Endothelial cell of umbilical vein (primary cell): ENCODE measurements around the gene GARIN5A. TPM values are rescaled to one million over a fixed set of nuclear protein-coding genes. Genes with fewer than 3 reads are reported as not detected.

Experiments used
- BruUV-seq: library from RNA; stranded (reverse); fragments of 400-500 nt; replicated peaks from 2 replicates; lab custom pipeline; 2021; lab: Mats Ljungman, UMichigan
- CTCF ChIA-PET: fragments of 300-600, 350-600 bp; sonication (Branson Sonifier 250); formaldehyde crosslinking; loops from one replicate; lab custom pipeline; 2021; ENCODE audit warnings: antibody characterized with exemption, inconsistent platforms; lab: Charles Lee
- POLR2A ChIA-PET: fragments of 300-600, 350-600 bp; sonication (Branson Sonifier 250); formaldehyde crosslinking; loops from one replicate; lab custom pipeline; 2021; ENCODE audit warnings: antibody characterized with exemption, inconsistent platforms; lab: Charles Lee
- DNase-seq: peaks from one replicate; pipeline ENCODE4 v3.0.0-alpha.2; 2011; ENCODE audit warnings: low read depth, low spot score
- FAIRE-seq: peaks from 2 replicates; lab custom pipeline; 2011; peaks lifted over from hg19 to GRCh38; lab: Jason Lieb, UNC
- H2AFZ ChIP-seq: 2 replicates; pipeline ENCODE4 v1.6.0; 2012; ENCODE audit warnings: low read depth, low read length, control low read depth, inconsistent platforms
- H3K27ac ChIP-seq: 2 replicates; pipeline ENCODE4 v1.5.1; 2011; ENCODE audit warnings: low read depth, mild to moderate bottlenecking, control low read depth, low read length, moderate library complexity; ENCODE audit not compliant: insufficient read depth
- H3K27me3 ChIP-seq, 2 experiments: 2 replicates each; pipeline versions ENCODE4 v1.6.0 to v1.6.1; 2011; ENCODE audit warnings: low read length in 2 of 2, mixed read lengths in 1 of 2; ENCODE audit not compliant: control insufficient read depth in 2 of 2, insufficient read depth in 2 of 2
- H3K36me3 ChIP-seq, 2 experiments: 2 replicates in 1 of 2; 3 replicates in 1 of 2; pipeline ENCODE4 v1.5.1; 2011; ENCODE audit warnings: low read length in 2 of 2, mild to moderate bottlenecking in 1 of 2, moderate library complexity in 1 of 2; ENCODE audit not compliant: control insufficient read depth in 2 of 2, insufficient read depth in 2 of 2; ENCODE audit errors: extremely low read depth in 1 of 2
- H3K4me1 ChIP-seq: 3 replicates; pipeline ENCODE4 v1.5.1; 2011; ENCODE audit warnings: mild to moderate bottlenecking, low read length; ENCODE audit not compliant: control insufficient read depth, insufficient read depth; ENCODE audit errors: extremely low read depth
- H3K4me2 ChIP-seq: 2 replicates; pipeline ENCODE4 v1.6.1; 2011; ENCODE audit warnings: low read length, control low read depth, mixed read lengths; ENCODE audit not compliant: insufficient read depth
- H3K4me3 ChIP-seq, 3 experiments: fragments of 200-600 bp in 1 of 3; sonication (generic), shearing (Covaris generic) in 1 of 3; replicated peaks in 1 of 3; 2 replicates each; pipeline ENCODE4 v1.5.1; 2011 to 2016; ENCODE audit warnings: control low read depth in 3 of 3, low read length in 3 of 3, mild to moderate bottlenecking in 2 of 3, inconsistent platforms in 1 of 3, low read depth in 1 of 3, moderate library complexity in 1 of 3; ENCODE audit not compliant: insufficient read depth in 1 of 3
- H3K79me2 ChIP-seq: 2 replicates; pipeline ENCODE4 v1.6.0; 2012; ENCODE audit warnings: low read length, inconsistent platforms; ENCODE audit not compliant: control insufficient read depth, insufficient read depth
- H3K9ac ChIP-seq: replicated peaks from 2 replicates; pipeline ENCODE3; 2011; ENCODE audit warnings: low read length, control low read depth; ENCODE audit not compliant: insufficient read depth; ENCODE audit errors: extremely low read depth
- H3K9me1 ChIP-seq: replicated peaks from 3 replicates; pipeline ENCODE4 v1.6.0; 2011; ENCODE audit warnings: mild to moderate bottlenecking, low read length; ENCODE audit not compliant: control insufficient read depth, insufficient read depth; ENCODE audit errors: extremely low read depth
- H3K9me3 ChIP-seq: replicated peaks from 2 replicates; pipeline ENCODE4 v1.5.1; 2012; ENCODE audit warnings: low read length, inconsistent platforms; ENCODE audit not compliant: control insufficient read depth, insufficient read depth
- H4K20me1 ChIP-seq: replicated peaks from 2 replicates; pipeline ENCODE3; 2011; ENCODE audit warnings: mild to moderate bottlenecking, low read length; ENCODE audit not compliant: control insufficient read depth, insufficient read depth; ENCODE audit errors: extremely low read depth
- CTCF ChIP-seq, 2 donors: IDR thresholded peaks; 1 replicate in 1 of 2; 2 replicates in 1 of 2; pipeline ENCODE4 v1.5.1; 2011; ENCODE audit warnings: low read length in 2 of 2, mild to moderate bottlenecking in 2 of 2, moderate library complexity in 2 of 2, control low read depth in 1 of 2, inconsistent platforms in 1 of 2, low read depth in 1 of 2; ENCODE audit not compliant: insufficient read depth in 1 of 2; ENCODE audit errors: extremely low read depth in 1 of 2
- EZH2 ChIP-seq: IDR thresholded peaks from 2 replicates; pipeline ENCODE4 v1.6.1; 2012; ENCODE audit warnings: borderline replicate concordance, low read depth, mild to moderate bottlenecking, moderate library complexity, low read length, inconsistent platforms; ENCODE audit not compliant: severe bottlenecking
- FOS ChIP-seq: IDR thresholded peaks from 2 replicates; pipeline ENCODE4 v1.6.1; 2011; ENCODE audit warnings: mild to moderate bottlenecking, low read length, moderate library complexity, borderline replicate concordance; ENCODE audit not compliant: insufficient read depth
- GATA2 ChIP-seq: IDR thresholded peaks from 2 replicates; pipeline ENCODE4 v1.7.0; 2011; ENCODE audit warnings: low read depth, mild to moderate bottlenecking, moderate library complexity, mixed read lengths, low read length; ENCODE audit not compliant: insufficient read length, insufficient read depth
- JUN ChIP-seq: IDR thresholded peaks from 2 replicates; pipeline ENCODE4 v1.6.1; 2011; ENCODE audit warnings: borderline replicate concordance, low read depth; ENCODE audit not compliant: insufficient read length, insufficient read depth
- MYC ChIP-seq: IDR thresholded peaks from one replicate; pipeline ENCODE4 v1.6.1; 2011; ENCODE audit warnings: mild to moderate bottlenecking, low read depth, low read length
- POLR2A ChIP-seq: IDR thresholded peaks from 2 replicates; pipeline ENCODE4 v1.6.1; 2012; ENCODE audit warnings: low read depth, mild to moderate bottlenecking, control low read depth, low read length
- POLR2AphosphoS5 ChIP-seq: IDR thresholded peaks from 2 replicates; pipeline ENCODE4 v1.6.1; 2012; ENCODE audit warnings: low read depth, mild to moderate bottlenecking, control low read depth, low read length, moderate library complexity; ENCODE audit not compliant: insufficient read depth
- dilution Hi-C: fragments of 300-500 bp; cut with MboI; formaldehyde crosslinking; loops from one replicate; pipeline ENCODE4 v1.15.0; 2019; ENCODE audit warnings: low sequenced_read_pairs; ENCODE audit not compliant: extremely low pct_ligation_motif_present
- intact Hi-C: fragments of 100-400 bp; cut with micrococcal nuclease; formaldehyde crosslinking; loops from one replicate; pipeline ENCODE4 v1.10.0; 2022
- polyA plus RNA-seq, 4 experiments: library from polyadenylated mRNA; depleted of rRNA in 3 of 4; stranded (reverse) in 3 of 4; unstranded in 1 of 4; fragments of >200 nt; gene quantifications; 2 replicates each; pipeline versions ENCODE4 v1.2.1 to v1.2.3, GENCODE V29; 2011 to 2012; ENCODE audit warnings: missing spikeins in 1 of 4
- total RNA-seq: library from RNA; stranded (reverse); gene quantifications from 2 replicates; pipeline ENCODE4 v1.2.3, GENCODE V29; 2021
- TF ChIP-seq, protein P1 (sequence below): IDR thresholded peaks from 2 replicates; pipeline ENCODE4 v1.6.1; 2011; ENCODE audit not compliant: insufficient read depth, insufficient read length

Gene GARIN5A
- total and polyA plus RNA-seq, 2 donors (not counting 3 experiments of a cell fraction or from before 2014, with no cell fraction given) = 0.44 to 0.76 TPM

- Histone ChIP-seq H3K27ac (no peak overlapping the region), H3K79me2 (no peaks in the 10 kb centered on the region), H4K20me1 (no peaks in the 10 kb centered on the region), H3K9ac (no peak overlapping the region), H3K9me1 (no peaks in the 10 kb centered on the region), H3K9me3 (no peaks in the 10 kb centered on the region), H3K4me1 (no peaks in the 10 kb centered on the region), H3K4me3 (no peak overlapping the region), H3K27me3 (peaks cover 15 to 21% of the 10 kb centered on the region in 2 experiments), H2AFZ (no peak overlapping the region), H3K4me2 (no peak overlapping the region), H3K36me3 (no peaks in the 10 kb centered on the region)
- TF ChIP-seq FOS (no peak), EZH2 (peak; percentile 85)
- ChIA-PET CTCF (no interaction called here), POLR2A (no interaction called here)
- FAIRE-seq (no peak), DNase-seq (no peak)
- dilution Hi-C loops = no loop called here
- no TSS peak for BruUV-seq
- intact Hi-C loops = no loop called here
Measured at GRCh38 chr19:50419022-50419579, 57.5 kb downstream of the GARIN5A start.

- TF ChIP-seq MYC (no peak), POLR2A (no peak), CTCF (IDR thresholded peaks at IDR 0.05; ENCODE audit: extremely low read depth in 1 of 2, insufficient read depth in 1 of 2, low read depth in 1 of 2, low read length in 2 of 2) (no peak), FOS (no peak), EZH2 (no peak), GATA2 (no peak), POLR2AphosphoS5 (no peak), JUN (no peak)
- TF ChIP-seq, protein P1, sequence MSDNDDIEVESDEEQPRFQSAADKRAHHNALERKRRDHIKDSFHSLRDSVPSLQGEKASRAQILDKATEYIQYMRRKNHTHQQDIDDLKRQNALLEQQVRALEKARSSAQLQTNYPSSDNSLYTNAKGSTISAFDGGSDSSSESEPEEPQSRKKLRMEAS = no peak
- dilution Hi-C loops = no loop called here
- H3K9me3 ChIP-seq = no peaks in the 10 kb centered on the region
Measured at GRCh38 chr19:50418176-50419021, 58.2 kb downstream of the GARIN5A start, which contains the start of gene SPIB. Gene SPIB (plus strand): TSS chr19:50418938. CDS start chr19:50418963, 25 bp downstream.

More at GRCh38 chr19:50418176-50419021, 58.2 kb downstream of the GARIN5A start, which contains the start of gene SPIB:
- Histone ChIP-seq H3K4me3 (no peak within 1 kb of the TSS), H3K9ac (no peak within 1 kb of the TSS), H3K4me1 (no peaks in the 10 kb centered on the region), H3K36me3 (peaks cover 0 to 3% of the 10 kb centered on the region in 2 experiments), H3K79me2 (no peaks in the 10 kb centered on the region), H2AFZ (no peak within 1 kb of the TSS), H3K9me1 (no peaks in the 10 kb centered on the region), H3K27ac (no peak within 1 kb of the TSS), H4K20me1 (no peaks in the 10 kb centered on the region), H3K4me2 (no peak within 1 kb of the TSS), H3K27me3 (peaks cover 15 to 21% of the 10 kb centered on the region in 2 experiments)
- intact Hi-C loops = no loop called here
- POLR2A ChIA-PET = interaction anchor here (0.6 kb wide), 1 partner anchor 39 kb away, joined by 5 read pairs; no protein-coding TSS in a partner anchor
- FAIRE-seq = no peak
- CTCF ChIA-PET = no interaction called here
- no peak for DNase-seq
- no TSS peak for BruUV-seq
